ENCODE data around the gene SGPL1.

Gene SGPL1

GRCh38 chr10:70806841-70807240 lies 8.9 kb upstream of the SGPL1 start:
- peaks cover 7% of the 10 kb centered on the region for H3K9me3 Mint-ChIP-seq
- no peak for TF ChIP-seq CTCF (IDR thresholded peaks at IDR 0.05; ENCODE audit: unreplicated experiment in 3 of 3)
- H3K4me3 Mint-ChIP-seq: no peak overlapping the region

DNA sequence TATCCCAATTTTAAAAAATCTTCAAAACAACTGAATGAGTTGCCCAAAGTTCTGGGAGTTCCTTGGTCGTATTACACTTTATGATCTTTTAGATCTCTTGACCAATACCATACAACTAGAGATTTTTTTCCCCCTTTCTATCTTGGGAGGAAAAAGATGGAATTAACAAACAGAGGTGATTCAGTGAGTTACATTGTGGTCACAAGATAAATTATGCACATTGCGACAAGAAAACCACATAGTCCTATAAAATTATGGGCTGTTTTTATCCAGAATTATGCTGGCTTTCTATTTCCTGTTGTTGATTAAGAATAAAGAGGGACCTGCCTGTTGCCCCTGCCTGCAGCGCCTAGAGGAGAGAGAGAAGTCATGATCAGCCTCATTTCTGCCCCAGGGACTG lies 8.2 kb upstream of the SGPL1 start:
- Mint-ChIP-seq H3K4me1 (peaks cover 6% of the 10 kb centered on the region), H3K27me3 (ENCODE audit: low read depth) (no peaks in the 10 kb centered on the region), H3K9me3 (peaks cover 2% of the 10 kb centered on the region), H3K36me3 (ENCODE audit: low read depth) (peaks cover 5% of the 10 kb centered on the region), H3K27ac (no peak overlapping the region), H3K4me3 (no peak overlapping the region)
- no peak for TF ChIP-seq CTCF (IDR thresholded peaks at IDR 0.05; ENCODE audit: unreplicated experiment in 3 of 3)

More at GRCh38 chr10:70806841-70807240, 8.9 kb upstream of the SGPL1 start:
- Mint-ChIP-seq H3K4me1 (peaks cover 2% of the 10 kb centered on the region), H3K27ac (no peak overlapping the region), H3K27me3 (ENCODE audit: low read depth) (no peaks in the 10 kb centered on the region), H3K36me3 (ENCODE audit: low read depth) (peaks cover 5% of the 10 kb centered on the region)

DNA sequence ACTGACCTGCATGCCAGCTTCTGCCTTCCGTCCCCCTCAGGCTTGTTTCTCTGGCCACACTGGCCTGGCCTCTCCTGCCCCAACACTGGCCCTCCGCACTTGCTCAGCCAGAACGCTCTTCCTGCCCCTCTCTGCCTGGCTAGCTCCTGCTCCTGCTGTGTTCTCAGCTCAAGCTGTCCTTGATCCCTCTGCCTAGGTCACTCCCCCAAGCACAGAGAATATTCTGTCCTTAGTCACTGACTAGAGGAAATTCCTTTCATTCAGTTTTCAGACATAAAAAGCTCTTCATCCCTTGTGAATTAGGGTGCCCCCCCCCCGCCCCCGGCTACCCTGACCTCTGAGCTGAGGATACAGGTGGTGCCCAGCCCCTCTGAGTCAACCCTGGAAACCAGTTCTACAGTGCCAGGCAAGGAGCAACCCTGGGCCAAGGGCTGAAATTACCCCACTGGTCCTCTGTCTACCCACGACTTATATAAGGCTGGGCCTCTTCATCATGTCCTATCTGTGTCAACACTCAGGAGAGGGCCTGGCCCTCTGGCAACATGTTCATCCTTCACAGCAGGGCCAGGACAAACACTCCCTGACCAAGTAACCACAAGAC lies 6.6 kb upstream of the SGPL1 start:
- Mint-ChIP-seq H3K27ac (no peak overlapping the region), H3K27me3 (ENCODE audit: low read depth) (no peaks in the 10 kb centered on the region), H3K9me3 (no peaks in the 10 kb centered on the region), H3K4me1 (peaks cover 6% of the 10 kb centered on the region), H3K4me3 (no peak overlapping the region), H3K36me3 (ENCODE audit: low read depth) (peaks cover 5% of the 10 kb centered on the region)
- TF ChIP-seq CTCF (IDR thresholded peaks at IDR 0.05; ENCODE audit: unreplicated experiment in 3 of 3): no peak

GRCh38 chr10:70809726-70810125 lies 6.0 kb upstream of the SGPL1 start:
- H3K9me3 Mint-ChIP-seq: no peaks in the 10 kb centered on the region
- H3K4me3 Mint-ChIP-seq: no peak overlapping the region
- TF ChIP-seq CTCF (IDR thresholded peaks at IDR 0.05; ENCODE audit: unreplicated experiment in 3 of 3): no peak
- H3K36me3 Mint-ChIP-seq (ENCODE audit: low read depth): peaks cover 5% of the 10 kb centered on the region
- no peak overlapping the region for H3K27ac Mint-ChIP-seq
- no peaks in the 10 kb centered on the region for H3K27me3 Mint-ChIP-seq (ENCODE audit: low read depth)
- H3K4me1 Mint-ChIP-seq: peaks cover 6% of the 10 kb centered on the region

DNA sequence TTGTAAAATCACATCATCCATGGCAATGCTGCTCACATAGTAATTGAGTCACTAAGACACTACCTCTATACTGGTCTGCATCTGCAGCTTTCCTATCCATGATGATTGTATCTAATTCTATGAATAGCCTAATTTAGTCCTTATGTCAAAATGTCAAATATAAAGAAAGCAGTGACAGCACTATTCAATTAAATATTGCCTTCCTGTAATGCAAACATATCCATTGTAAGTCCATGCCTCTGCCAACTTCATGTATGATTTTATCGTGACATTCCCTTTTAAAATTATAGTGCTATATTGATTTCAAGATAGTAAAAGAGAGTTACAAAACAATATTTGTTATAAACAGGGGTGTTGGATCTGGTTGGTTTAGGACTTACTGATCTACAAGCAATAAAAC lies 4.8 kb upstream of the SGPL1 start:
- Mint-ChIP-seq H3K27me3 (ENCODE audit: low read depth) (no peaks in the 10 kb centered on the region), H3K4me3 (no peak overlapping the region), H3K27ac (no peak overlapping the region), H3K9me3 (no peaks in the 10 kb centered on the region), H3K4me1 (peaks cover 6% of the 10 kb centered on the region), H3K36me3 (ENCODE audit: low read depth) (peaks cover 5% of the 10 kb centered on the region)
- TF ChIP-seq CTCF (IDR thresholded peaks at IDR 0.05; ENCODE audit: unreplicated experiment in 3 of 3): no peak

DNA sequence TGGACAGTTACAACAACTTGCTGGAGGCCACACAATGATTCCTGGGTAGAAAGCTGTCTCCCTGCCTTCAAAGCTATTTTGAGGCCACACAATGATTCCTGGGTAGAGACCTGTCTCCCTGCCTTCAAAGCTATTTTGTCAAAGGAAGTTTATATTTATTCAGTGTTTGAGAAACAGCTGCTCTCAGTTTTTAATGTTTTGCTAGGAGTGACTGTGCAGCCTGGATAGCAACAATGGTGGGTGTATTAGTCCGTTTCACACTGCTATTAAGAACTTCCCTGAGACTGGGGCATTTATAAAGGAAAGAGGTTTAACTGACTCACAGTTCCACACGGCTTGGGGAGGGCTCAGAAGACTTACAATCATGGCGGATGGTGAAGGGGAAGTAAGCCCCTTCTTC lies 3.9 kb upstream of the SGPL1 start:
- Mint-ChIP-seq H3K27ac (peak overlapping the region; percentile 37 to 88 (median 69)), H3K4me3 (peak overlapping the region; percentile 41 to 58 (median 47)), H3K9me3 (no peaks in the 10 kb centered on the region), H3K27me3 (ENCODE audit: low read depth) (no peaks in the 10 kb centered on the region), H3K4me1 (peaks cover 12% of the 10 kb centered on the region), H3K36me3 (ENCODE audit: low read depth) (peaks cover 5% of the 10 kb centered on the region)
- no peak for TF ChIP-seq CTCF (IDR thresholded peaks at IDR 0.05; ENCODE audit: unreplicated experiment in 3 of 3)

All from nephron (organoid).